K562 (cell line): Measurements from ENCODE around the gene ZDHHC14. TPM values are rescaled to one million over a fixed set of nuclear protein-coding genes. Genes with fewer than 3 reads are reported as not detected.

ENCODE experiments used
- ATAC-seq: fragments of 200-7000 bp; cut with Tn5 transposase; 3 replicates; pipeline ENCODE4 v1.9.1; 2020; ENCODE audit warnings: moderate library complexity
- BruUV-seq: library from RNA; stranded (reverse); fragments of 400-500 nt; replicated peaks from 2 replicates; lab custom pipeline; 2021; lab: Mats Ljungman, UMichigan
- CTCF ChIA-PET: fragments of 300-600 bp; formaldehyde crosslinking; extraction: SDS; loops from one replicate; lab custom pipeline; 2021; ENCODE audit warnings: low intra/inter-chr PET ratio; lab: Yijun Ruan, JAX
- POLR2A ChIA-PET: fragments of 300-600, 350-650 bp; sonication (Branson Sonifier 250); formaldehyde crosslinking; extraction: SDS; loops from one replicate; lab custom pipeline; 2021; ENCODE audit warnings: antibody characterized with exemption, inconsistent platforms; lab: Yijun Ruan, JAX
- DNase-seq, 4 experiments: peaks; one replicate each; pipeline versions ENCODE4 v3.0.0 to v3.0.0-alpha.2; 2011 to 2018; ENCODE audit warnings: low spot score in 3 of 4, mixed read lengths in 3 of 4; ENCODE audit errors: extremely low read depth in 1 of 4
- FAIRE-seq: peaks from 2 replicates; lab custom pipeline; 2011; peaks lifted over from hg19 to GRCh38; lab: Jason Lieb, UNC
- H2AFZ ChIP-seq: 2 replicates; pipeline ENCODE4 v1.6.0; 2011; ENCODE audit warnings: low read depth, low read length, control low read depth, inconsistent platforms
- H3K27ac ChIP-seq: fragments of 200-600 bp; 3 replicates; pipeline ENCODE4 v1.8.0; 2011; ENCODE audit warnings: low read depth, mild to moderate bottlenecking, control low read depth, inconsistent platforms, low read length, moderate library complexity, mixed read lengths; ENCODE audit errors: extremely low read depth
- H3K27me3 ChIP-seq, 2 experiments: fragments of 300-600 bp in 1 of 2; 2 replicates in 1 of 2; 3 replicates in 1 of 2; pipeline versions ENCODE4 v1.6.0 to v1.8.0; 2011; ENCODE audit warnings: inconsistent platforms in 2 of 2, low read length in 2 of 2, mild to moderate bottlenecking in 1 of 2, mixed read lengths in 1 of 2, moderate library complexity in 1 of 2; ENCODE audit not compliant: control insufficient read depth in 2 of 2, insufficient read depth in 2 of 2
- H3K36me3 ChIP-seq: fragments of 300-600 bp; 3 replicates; pipeline ENCODE4 v1.8.0; 2011; ENCODE audit warnings: mild to moderate bottlenecking, low read length, inconsistent platforms; ENCODE audit not compliant: control insufficient read depth, insufficient read depth
- H3K4me1 ChIP-seq, 2 experiments: fragments of 200-600 bp in 1 of 2; replicated peaks in 1 of 2; 2 replicates in 1 of 2; 3 replicates in 1 of 2; pipeline versions ENCODE4 v1.5.1 to v1.8.0; 2011; ENCODE audit warnings: inconsistent platforms in 2 of 2, low read length in 2 of 2, mild to moderate bottlenecking in 1 of 2, mixed read lengths in 1 of 2, moderate library complexity in 1 of 2; ENCODE audit not compliant: control insufficient read depth in 2 of 2, insufficient read depth in 2 of 2
- H3K4me2 ChIP-seq: 2 replicates; pipeline ENCODE4 v1.6.1; 2011; ENCODE audit warnings: low read length, control low read depth, inconsistent platforms, mixed read lengths; ENCODE audit not compliant: insufficient read depth
- H3K4me3 ChIP-seq: fragments of 200-600 bp; sonication (generic), shearing (Covaris generic); 2 replicates; pipeline ENCODE4 v1.5.1; 2016; ENCODE audit warnings: control low read depth, inconsistent platforms
- H3K79me2 ChIP-seq: fragments of 200-600 bp; 3 replicates; pipeline ENCODE4 v1.8.0; 2011; ENCODE audit warnings: low read length, inconsistent platforms; ENCODE audit not compliant: control insufficient read depth, insufficient read depth
- H3K9ac ChIP-seq, 2 experiments: 2 replicates each; pipeline versions ENCODE4 v1.6.0 to v1.6.1; 2011; ENCODE audit warnings: low read depth in 2 of 2, low read length in 2 of 2, control low read depth in 1 of 2, inconsistent platforms in 1 of 2, mild to moderate bottlenecking in 1 of 2, mixed read lengths in 1 of 2; ENCODE audit not compliant: insufficient read depth in 1 of 2
- H3K9me1 ChIP-seq: one replicate; pipeline ENCODE4 v1.6.0; 2011; ENCODE audit warnings: inconsistent platforms, mild to moderate bottlenecking, low read length, moderate library complexity; ENCODE audit not compliant: control insufficient read depth, insufficient read depth
- H3K9me3 ChIP-seq: replicated peaks from 2 replicates; pipeline ENCODE4 v1.5.1; 2011; ENCODE audit warnings: low read depth, low read length, inconsistent platforms; ENCODE audit not compliant: control insufficient read depth, insufficient read depth
- H4K20me1 ChIP-seq: replicated peaks from 2 replicates; pipeline ENCODE4 v1.6.1; 2011; ENCODE audit warnings: low read length, inconsistent platforms, mixed read lengths; ENCODE audit not compliant: control insufficient read depth, insufficient read depth
- ARID2 ChIP-seq: fragments of 450-650 bp; IDR thresholded peaks from 2 replicates; pipeline ENCODE4 v1.6.1; 2017; ENCODE audit warnings: antibody characterized with exemption, mild to moderate bottlenecking
- CTBP1 ChIP-seq: fragments of 450-650 bp; IDR thresholded peaks from 2 replicates; pipeline ENCODE4 v1.6.1; 2016; ENCODE audit warnings: borderline replicate concordance
- LEF1 ChIP-seq: fragments of 450-650 bp; IDR thresholded peaks from 2 replicates; pipeline ENCODE4 v1.6.1; 2016; ENCODE audit warnings: mild to moderate bottlenecking
- PHF21A ChIP-seq: fragments of 450-650 bp; IDR thresholded peaks from 2 replicates; pipeline ENCODE4 v1.6.1; 2017; ENCODE audit warnings: low read depth, borderline replicate concordance
- SMARCB1 ChIP-seq: IDR thresholded peaks from 2 replicates; pipeline ENCODE4 v1.6.1; 2011; ENCODE audit warnings: improper control_type of control experiment, low read depth; ENCODE audit not compliant: insufficient read length
- SUPT5H ChIP-seq: fragments of 450-650 bp; IDR thresholded peaks from 2 replicates; pipeline ENCODE4 v1.6.1; 2016
- TCF7 ChIP-seq: sonication (generic); IDR thresholded peaks from 2 replicates; pipeline ENCODE4 v1.6.1; 2016; ENCODE audit warnings: antibody characterized with exemption, borderline replicate concordance
- ZNF384 ChIP-seq: IDR thresholded peaks from 2 replicates; pipeline ENCODE4 v1.6.1; 2012; ENCODE audit warnings: low read depth, low read length, improper control_type of control experiment
- WGBS: fragments of 100-300 bp; shearing (Covaris generic); methylation state at CpG from one replicate; pipeline ENCODE4 v1.1.6; 2016; ENCODE audit warnings: low coverage, mixed read lengths; ENCODE audit not compliant: insufficient coverage; ENCODE audit errors: missing lambda C conversion rate; 5-methylcytosine and 5-hydroxymethylcytosine counted together
- in situ Hi-C: fragments of 300-500 bp; cut with MboI; formaldehyde crosslinking; loops from 4 replicates; pipeline ENCODE4 v1.15.0; 2018; ENCODE audit warnings: inconsistent platforms, mixed read lengths
- intact Hi-C: fragments of 100-400 bp; cut with micrococcal nuclease; formaldehyde crosslinking; loops from 2 replicates; pipeline ENCODE4 v1.14.2; 2022
- polyA plus RNA-seq, 8 experiments: library from polyadenylated mRNA; depleted of rRNA in 4 of 8; stranded (reverse) in 5 of 8; unstranded in 3 of 8; fragments of >200 nt; fragmentation: Nextera tagmentation in 2 of 8; fragmentation: Illumina TruSeq in 1 of 8; extraction: Ambion mirVana in 2 of 8; extraction: Trizol in 1 of 8; gene quantifications; 2 replicates each; pipeline versions ENCODE4 v1.2.1 to v1.2.3, GENCODE V29; 2011 to 2014; ENCODE audit warnings: inconsistent platforms in 1 of 8, missing spikeins in 1 of 8
- total RNA-seq, 7 experiments: library from RNA; depleted of rRNA in 6 of 7; stranded (reverse); fragments of >200 nt in 6 of 7; fragmentation: Illumina TruSeq in 2 of 7; extraction: Trizol in 2 of 7; gene quantifications; 2 replicates each; pipeline versions ENCODE4 v1.2.1 to v1.2.3, GENCODE V29; 2011 to 2021; ENCODE audit warnings: low replicate concordance in 1 of 7
- TF ChIP-seq, protein P1 (sequence below): fragments of 250-450 bp; sonication (Bioruptor Pico); IDR thresholded peaks from 2 replicates; pipeline ENCODE4 v1.5.1; 2021; ENCODE audit warnings: mild to moderate bottlenecking
- TF ChIP-seq, protein P2 (sequence below), 2 experiments: IDR thresholded peaks in 1 of 2; conservative IDR thresholded peaks in 1 of 2; 2 replicates each; pipeline ENCODE4 v1.6.1; 2016; ENCODE audit warnings: low read depth in 2 of 2, mild to moderate bottlenecking in 1 of 2, missing compliant biosample characterization in 1 of 2, missing genetic modification characterization in 1 of 2, moderate library complexity in 1 of 2
- TF ChIP-seq, protein P3 (sequence below): IDR thresholded peaks from 3 replicates; pipeline ENCODE4 v1.6.1; 2011; ENCODE audit warnings: borderline replicate concordance, mild to moderate bottlenecking; ENCODE audit not compliant: insufficient read length, insufficient read depth

ZDHHC14 gene
- total and polyA plus RNA-seq, 9 of the 15 experiments (the other 6 are each of a cell fraction or from before 2014, with no cell fraction given), result 0.92 to 23.1 (median 13.8) TPM

DNA sequence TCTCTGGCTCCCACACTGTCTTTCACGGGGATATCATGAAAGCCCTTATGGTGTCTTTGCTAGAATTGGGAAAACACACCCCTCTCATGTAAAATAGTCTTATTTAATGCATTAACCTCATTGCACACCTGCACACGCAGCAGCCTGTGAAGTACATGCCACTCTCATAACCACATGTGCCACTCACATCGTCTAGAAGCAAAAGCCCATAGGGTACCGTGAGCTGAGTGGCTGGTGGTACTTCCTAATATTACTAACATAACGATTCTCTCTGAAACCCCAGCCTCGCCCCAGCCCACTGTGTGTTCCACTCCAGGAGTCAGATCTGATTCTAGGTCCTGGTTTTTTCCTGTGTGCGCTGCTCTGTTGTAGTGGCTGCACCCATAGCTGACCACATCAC is 48.2 kb upstream of the ZDHHC14 start (continued):
- TF ChIP-seq, protein P1, sequence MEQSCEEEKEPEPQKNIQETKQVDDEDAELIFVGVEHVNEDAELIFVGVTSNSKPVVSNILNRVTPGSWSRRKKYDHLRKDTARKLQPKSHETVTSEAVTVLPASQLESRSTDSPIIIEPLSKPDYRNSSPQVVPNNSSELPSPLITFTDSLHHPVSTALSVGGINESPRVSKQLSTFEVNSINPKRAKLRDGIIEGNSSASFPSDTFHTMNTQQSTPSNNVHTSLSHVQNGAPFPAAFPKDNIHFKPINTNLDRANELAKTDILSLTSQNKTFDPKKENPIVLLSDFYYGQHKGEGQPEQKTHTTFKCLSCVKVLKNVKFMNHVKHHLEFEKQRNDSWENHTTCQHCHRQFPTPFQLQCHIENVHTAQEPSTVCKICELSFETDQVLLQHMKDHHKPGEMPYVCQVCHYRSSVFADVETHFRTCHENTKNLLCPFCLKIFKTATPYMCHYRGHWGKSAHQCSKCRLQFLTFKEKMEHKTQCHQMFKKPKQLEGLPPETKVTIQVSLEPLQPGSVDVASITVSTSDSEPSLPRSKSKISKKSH (CRISPR knock-in tag), result no peak
- TF ChIP-seq, protein P2, sequence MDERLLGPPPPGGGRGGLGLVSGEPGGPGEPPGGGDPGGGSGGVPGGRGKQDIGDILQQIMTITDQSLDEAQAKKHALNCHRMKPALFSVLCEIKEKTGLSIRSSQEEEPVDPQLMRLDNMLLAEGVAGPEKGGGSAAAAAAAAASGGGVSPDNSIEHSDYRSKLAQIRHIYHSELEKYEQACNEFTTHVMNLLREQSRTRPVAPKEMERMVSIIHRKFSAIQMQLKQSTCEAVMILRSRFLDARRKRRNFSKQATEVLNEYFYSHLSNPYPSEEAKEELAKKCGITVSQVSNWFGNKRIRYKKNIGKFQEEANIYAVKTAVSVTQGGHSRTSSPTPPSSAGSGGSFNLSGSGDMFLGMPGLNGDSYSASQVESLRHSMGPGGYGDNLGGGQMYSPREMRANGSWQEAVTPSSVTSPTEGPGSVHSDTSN (CRISPR knock-in tag; IDR thresholded peaks at IDR 0.05; ENCODE audit: low read depth), result no peak
- TF ChIP-seq, protein P2 (tag; conservative IDR thresholded peaks at IDR 0.05; ENCODE audit: low read depth), result no peak
- no peak for TF ChIP-seq SMARCB1
- no peak for TF ChIP-seq PHF21A
- TF ChIP-seq LEF1, result no peak

DNA sequence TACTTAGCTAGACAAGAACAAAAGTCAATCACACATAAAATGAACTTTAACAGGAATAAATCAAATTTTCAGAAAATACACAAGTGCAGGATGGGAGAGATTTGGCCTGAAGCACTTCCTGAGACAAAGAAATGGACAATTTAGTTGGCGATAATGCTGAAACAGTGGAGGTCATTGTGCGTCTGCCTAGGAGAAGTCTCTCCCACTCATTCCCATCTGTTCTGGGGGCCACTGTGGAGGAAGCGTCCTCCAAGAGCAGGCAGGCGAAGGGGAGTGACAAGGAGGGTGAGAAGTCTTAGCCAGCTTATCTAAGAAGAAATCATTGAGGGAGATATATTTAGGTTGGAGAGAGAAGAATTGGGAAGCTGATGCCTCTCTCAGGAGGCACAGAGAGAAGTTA is 47.5 kb upstream of the ZDHHC14 start:
- Histone ChIP-seq H3K4me2 (no peak overlapping the region), H3K27me3 (no peaks in the 10 kb centered on the region), H3K9me3 (no peaks in the 10 kb centered on the region), H3K79me2 (no peaks in the 10 kb centered on the region), H3K36me3 (no peaks in the 10 kb centered on the region), H3K4me1 (peaks cover 0 to 3% of the 10 kb centered on the region in 2 experiments; a peak in 3 of 5 replicates), H3K4me3 (no peak overlapping the region), H3K9ac (no peak overlapping the region), H4K20me1 (no peaks in the 10 kb centered on the region), H3K27ac (no peak overlapping the region), H3K9me1 (no peaks in the 10 kb centered on the region), H2AFZ (no peak overlapping the region; the same call in 1 of the 2 replicates)
- ChIA-PET POLR2A (interaction anchor here (0.8 to 5.7 kb wide), 2 partner anchors 9 to 302 kb away, joined by 3 to 68 read pairs; partner anchors contain the start of gene TMEM242), CTCF (no interaction called here)
- no peak for FAIRE-seq
- intact Hi-C loops, result no loop called here
- in situ Hi-C loops, result no loop called here
- 51% methylated on average over 4 of the region's 4 CpGs for WGBS
- ATAC-seq, result no peak
- no peak for DNase-seq
- no TSS peak for BruUV-seq
- TF ChIP-seq ZNF384 (no peak), TCF7 (no peak), CTBP1 (no peak), ARID2 (no peak), SUPT5H (no peak)
- TF ChIP-seq, protein P3, sequence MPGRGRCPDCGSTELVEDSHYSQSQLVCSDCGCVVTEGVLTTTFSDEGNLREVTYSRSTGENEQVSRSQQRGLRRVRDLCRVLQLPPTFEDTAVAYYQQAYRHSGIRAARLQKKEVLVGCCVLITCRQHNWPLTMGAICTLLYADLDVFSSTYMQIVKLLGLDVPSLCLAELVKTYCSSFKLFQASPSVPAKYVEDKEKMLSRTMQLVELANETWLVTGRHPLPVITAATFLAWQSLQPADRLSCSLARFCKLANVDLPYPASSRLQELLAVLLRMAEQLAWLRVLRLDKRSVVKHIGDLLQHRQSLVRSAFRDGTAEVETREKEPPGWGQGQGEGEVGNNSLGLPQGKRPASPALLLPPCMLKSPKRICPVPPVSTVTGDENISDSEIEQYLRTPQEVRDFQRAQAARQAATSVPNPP, result no peak
